Progenitor cell of endocrine pancreas (in vitro differentiated cells): ENCODE data around the gene LAIR2. TPM values are rescaled to one million over a fixed set of nuclear protein-coding genes. Genes with fewer than 3 reads are reported as not detected.
"Not testable (repeated sequence)": the region's sequence is repeated elsewhere in the genome, so short reads cannot be mapped to it uniquely, and the experiment has no call there.

Experiments
- DNase-seq: peaks from one replicate; pipeline ENCODE4 v3.0.0; 2021; ENCODE audit warnings: low spot score; ENCODE audit not compliant: unreplicated experiment
- H3K27ac Mint-ChIP-seq: 2 replicates; pipeline ENCODE4 v1.8.0; 2021; ENCODE audit warnings: mild to moderate bottlenecking, moderate library complexity, mixed read lengths
- H3K27me3 Mint-ChIP-seq: 2 replicates; pipeline ENCODE4 v1.8.0; 2021; ENCODE audit warnings: mixed read lengths
- H3K36me3 Mint-ChIP-seq: 2 replicates; pipeline ENCODE4 v1.8.0; 2022; ENCODE audit warnings: mixed read lengths; ENCODE audit not compliant: insufficient read depth
- H3K4me1 Mint-ChIP-seq: 2 replicates; pipeline ENCODE4 v1.8.0; 2021; ENCODE audit warnings: low read depth, mixed read lengths
- H3K4me3 Mint-ChIP-seq: 2 replicates; pipeline ENCODE4 v1.8.0; 2021; ENCODE audit warnings: low read depth, mild to moderate bottlenecking, moderate library complexity, mixed read lengths
- H3K9me3 Mint-ChIP-seq: 2 replicates; pipeline ENCODE4 v1.8.0; 2021; ENCODE audit warnings: low read depth, mixed read lengths
- CTCF ChIP-seq: fragments of 200-600 bp; sonication (generic); IDR thresholded peaks from one replicate; pipeline ENCODE4 v1.5.0; 2021; ENCODE audit warnings: antibody characterized with exemption, mild to moderate bottlenecking; ENCODE audit not compliant: unreplicated experiment
- total RNA-seq: library from RNA; stranded (reverse); gene quantifications from 2 replicates; pipeline ENCODE4 v1.2.1, GENCODE V29; 2021

Gene LAIR2
- total RNA-seq, 1 donor from 2014 or later = not detected

GRCh38 chr19:54463531-54464043, 39.0 kb upstream of the LAIR2 start, which contains the start of gene LENG9:
Gene LENG9 (minus strand): TSS chr19:54463778. CDS start chr19:54463526, 252 bp downstream.
- no peaks in the 10 kb centered on the region for H3K9me3 Mint-ChIP-seq

GRCh38 chr19:54464044-54464629, 38.5 kb upstream of the LAIR2 start:
- Mint-ChIP-seq H3K9me3 (no peaks in the 10 kb centered on the region), H3K36me3 (peaks cover 10% of the 10 kb centered on the region), H3K4me3 (peak overlapping the region; percentile 71), H3K27me3 (peaks cover 32% of the 10 kb centered on the region), H3K4me1 (peaks cover 7% of the 10 kb centered on the region), H3K27ac (peak overlapping the region; percentile 91)
- DNase-seq = peak; percentile 68
- no peak for TF ChIP-seq CTCF

More at GRCh38 chr19:54463531-54464043, 39.0 kb upstream of the LAIR2 start, which contains the start of gene LENG9:
- Mint-ChIP-seq H3K4me3 (peak within 1 kb of the TSS; percentile 71), H3K36me3 (peaks cover 15% of the 10 kb centered on the region), H3K4me1 (peaks cover 7% of the 10 kb centered on the region), H3K27ac (peak within 1 kb of the TSS; percentile 91), H3K27me3 (peaks cover 27% of the 10 kb centered on the region)
- no peak for TF ChIP-seq CTCF
- DNase-seq = peak; percentile 69

- no peak for TF ChIP-seq CTCF
- H3K4me3 Mint-ChIP-seq = peak overlapping the region; percentile 71
- no peaks in the 10 kb centered on the region for H3K9me3 Mint-ChIP-seq
- H3K27me3 Mint-ChIP-seq = peaks cover 38% of the 10 kb centered on the region
- H3K27ac Mint-ChIP-seq = peak overlapping the region; percentile 91
- H3K4me1 Mint-ChIP-seq = peaks cover 7% of the 10 kb centered on the region
- H3K36me3 Mint-ChIP-seq = peaks cover 6% of the 10 kb centered on the region
- peak; percentile 72 for DNase-seq
These were observed 37.8 kb upstream of the LAIR2 start for GRCh38 chr19:54464630-54465425.

GRCh38 chr19:54465426-54466109, 37.1 kb upstream of the LAIR2 start:
- no peak overlapping the region for H3K27ac Mint-ChIP-seq
- H3K9me3 Mint-ChIP-seq = no peaks in the 10 kb centered on the region
- H3K4me1 Mint-ChIP-seq = peaks cover 7% of the 10 kb centered on the region
- no peak for TF ChIP-seq CTCF
- H3K27me3 Mint-ChIP-seq = peaks cover 46% of the 10 kb centered on the region
- no peak for DNase-seq
- H3K36me3 Mint-ChIP-seq = peaks cover 6% of the 10 kb centered on the region
- H3K4me3 Mint-ChIP-seq = peak overlapping the region; percentile 55

GRCh38 chr19:54466110-54466480, 36.5 kb upstream of the LAIR2 start:
- not testable (repeated sequence) for H3K4me3 Mint-ChIP-seq, H3K4me1 Mint-ChIP-seq, H3K9me3 Mint-ChIP-seq, DNase-seq, H3K27ac Mint-ChIP-seq, H3K36me3 Mint-ChIP-seq
- H3K27me3 Mint-ChIP-seq = peaks cover 51% of the 10 kb centered on the region
